BE2C (cell line): Measurements from ENCODE around the gene FKBP1B.

ENCODE experiments used
- DNase-seq: peaks from one replicate; pipeline ENCODE4 v3.0.0-alpha.2; 2020
- H3K27me3 ChIP-seq: fragments of 250-450 bp; sonication (Bioruptor Pico); 2 replicates; pipeline ENCODE4 v1.5.1; 2020; ENCODE audit warnings: mild to moderate bottlenecking
- H3K36me3 ChIP-seq: fragments of 250-450 bp; sonication (Bioruptor Pico); 2 replicates; pipeline ENCODE4 v1.5.1; 2020; ENCODE audit warnings: mild to moderate bottlenecking
- H3K4me1 ChIP-seq: fragments of 250-450 bp; sonication (Bioruptor Pico); 2 replicates; pipeline ENCODE4 v1.5.1; 2020
- H3K4me3 ChIP-seq: 2 replicates; pipeline ENCODE4 v1.5.1; 2011; ENCODE audit warnings: low read depth, low read length
- H3K9me3 ChIP-seq: fragments of 250-450 bp; sonication (Bioruptor Pico); 2 replicates; pipeline ENCODE4 v1.5.1; 2020
- CTCF ChIP-seq: IDR thresholded peaks from 2 replicates; pipeline ENCODE4 v1.5.1; 2012; ENCODE audit warnings: mild to moderate bottlenecking, low read depth, low read length

FKBP1B gene

GRCh38 chr2:24021122-24021998 is 28.2 kb upstream of the FKBP1B start:
- H3K4me3 ChIP-seq: no peak overlapping the region
- peak; percentile 63 for TF ChIP-seq CTCF
- H3K4me1 ChIP-seq: no peaks in the 10 kb centered on the region
- no peaks in the 10 kb centered on the region for H3K27me3 ChIP-seq
- H3K9me3 ChIP-seq: no peaks in the 10 kb centered on the region
- H3K36me3 ChIP-seq: peaks cover 25% of the 10 kb centered on the region
- DNase-seq: peak; percentile 60

GRCh38 chr2:24022324-24022974 is 27.1 kb upstream of the FKBP1B start:
- no peak for DNase-seq
- H3K9me3 ChIP-seq: no peaks in the 10 kb centered on the region
- no peak for TF ChIP-seq CTCF
- H3K4me1 ChIP-seq: no peaks in the 10 kb centered on the region
- H3K4me3 ChIP-seq: no peak overlapping the region
- H3K36me3 ChIP-seq: peaks cover 25% of the 10 kb centered on the region
- no peaks in the 10 kb centered on the region for H3K27me3 ChIP-seq

GRCh38 chr2:24022975-24023575 is 26.5 kb upstream of the FKBP1B start:
- DNase-seq: no peak
- TF ChIP-seq CTCF: no peak
- H3K36me3 ChIP-seq: peaks cover 25% of the 10 kb centered on the region

GRCh38 chr2:24024018-24024417 is 25.5 kb upstream of the FKBP1B start:
- no peak for TF ChIP-seq CTCF

More at GRCh38 chr2:24022975-24023575, 26.5 kb upstream of the FKBP1B start:
- no peaks in the 10 kb centered on the region for H3K27me3 ChIP-seq
- no peaks in the 10 kb centered on the region for H3K9me3 ChIP-seq
- H3K4me1 ChIP-seq: no peaks in the 10 kb centered on the region
- H3K4me3 ChIP-seq: no peak overlapping the region

GRCh38 chr2:24024996-24025663 is 24.4 kb upstream of the FKBP1B start:
- Histone ChIP-seq H3K9me3 (no peaks in the 10 kb centered on the region), H3K4me3 (no peak overlapping the region), H3K27me3 (no peaks in the 10 kb centered on the region), H3K36me3 (peaks cover 39% of the 10 kb centered on the region), H3K4me1 (no peaks in the 10 kb centered on the region)
- DNase-seq: no peak
- TF ChIP-seq CTCF: no peak

More at GRCh38 chr2:24024018-24024417, 25.5 kb upstream of the FKBP1B start:
- Histone ChIP-seq H3K9me3 (no peaks in the 10 kb centered on the region), H3K36me3 (peaks cover 28% of the 10 kb centered on the region), H3K27me3 (no peaks in the 10 kb centered on the region), H3K4me3 (no peak overlapping the region), H3K4me1 (no peaks in the 10 kb centered on the region)
- peak; percentile 31 for DNase-seq
